Cardiac muscle cell (in vitro differentiated cells and primary cell): ENCODE measurements around the gene ATP6V0D1. TPM values are rescaled to one million over a fixed set of nuclear protein-coding genes. Genes with fewer than 3 reads are reported as not detected.

ENCODE experiments used
- DNase-seq, 2 donors: peaks; one replicate each; pipeline versions ENCODE4 v3.0.0 to v3.0.0-alpha.2; 2010 to 2017; ENCODE audit warnings: low read depth in 1 of 2, low spot score in 1 of 2
- H3K27ac ChIP-seq: fragments of 200-600 bp; sonication (generic); 2 replicates; pipeline ENCODE4 v1.5.1; 2016
- H3K27me3 ChIP-seq: fragments of 200-600 bp; sonication (generic); 2 replicates; pipeline ENCODE4 v1.6.0; 2016; ENCODE audit warnings: control low read depth
- H3K36me3 ChIP-seq: fragments of 200-600 bp; sonication (generic); 2 replicates; pipeline ENCODE4 v1.5.1; 2016; ENCODE audit warnings: control low read depth
- H3K4me1 ChIP-seq: fragments of 200-600 bp; sonication (generic); 2 replicates; pipeline ENCODE4 v1.8.1; 2017; ENCODE audit warnings: low read depth, mild to moderate bottlenecking, mixed run types
- H3K4me3 ChIP-seq: fragments of 200-600 bp; sonication (generic); 2 replicates; pipeline ENCODE4 v1.5.1; 2016; ENCODE audit warnings: mild to moderate bottlenecking
- H3K9me3 ChIP-seq: fragments of 200-600 bp; sonication (generic); 2 replicates; pipeline ENCODE4 v1.5.1; 2017; ENCODE audit warnings: low read depth, mild to moderate bottlenecking, control low read depth
- polyA plus RNA-seq: library from polyadenylated mRNA; unstranded; fragments of >200 nt; fragmentation: Nextera tagmentation; extraction: Ambion mirVana; gene quantifications from 2 replicates; pipeline ENCODE4 v1.2.1, GENCODE V29; 2016
- total RNA-seq: library from RNA; depleted of rRNA; stranded (reverse); fragments of >200 nt; gene quantifications from 2 replicates; pipeline ENCODE4 v1.2.3, GENCODE V29; 2016
- TF ChIP-seq, protein P1 (sequence below): IDR thresholded peaks from 2 replicates; pipeline ENCODE4 v1.5.1; 2012; ENCODE audit warnings: low read depth, mild to moderate bottlenecking, low read length

ATP6V0D1 gene
- total and polyA plus RNA-seq, 2 experiments from 2014 or later = 74.5 to 203 TPM

GRCh38 chr16:67423611-67424260 is 57.2 kb downstream of the ATP6V0D1 start:
- H3K4me3 ChIP-seq = no peak overlapping the region

DNA sequence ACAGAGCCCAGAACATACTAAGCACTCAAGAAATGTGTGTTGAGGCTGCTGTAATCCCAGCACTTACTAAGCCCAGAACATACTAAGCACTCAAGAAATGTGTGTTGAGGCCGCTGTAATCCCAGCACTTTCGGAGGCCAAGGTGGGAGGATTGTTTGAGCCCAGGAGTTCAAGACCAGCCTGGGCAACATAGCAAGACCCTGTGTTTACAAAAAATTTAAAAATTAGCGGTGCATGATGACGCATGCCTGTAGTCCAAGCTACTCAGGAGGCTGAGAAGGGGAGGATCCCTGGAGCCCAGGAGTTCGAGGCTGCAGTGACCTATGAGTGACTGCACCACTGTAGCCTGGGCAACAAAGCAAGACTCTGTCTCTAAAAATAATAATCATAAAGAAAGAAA is 57.9 kb downstream of the ATP6V0D1 start:
- H3K9me3 ChIP-seq = no peaks in the 10 kb centered on the region
- TF ChIP-seq, protein P1, sequence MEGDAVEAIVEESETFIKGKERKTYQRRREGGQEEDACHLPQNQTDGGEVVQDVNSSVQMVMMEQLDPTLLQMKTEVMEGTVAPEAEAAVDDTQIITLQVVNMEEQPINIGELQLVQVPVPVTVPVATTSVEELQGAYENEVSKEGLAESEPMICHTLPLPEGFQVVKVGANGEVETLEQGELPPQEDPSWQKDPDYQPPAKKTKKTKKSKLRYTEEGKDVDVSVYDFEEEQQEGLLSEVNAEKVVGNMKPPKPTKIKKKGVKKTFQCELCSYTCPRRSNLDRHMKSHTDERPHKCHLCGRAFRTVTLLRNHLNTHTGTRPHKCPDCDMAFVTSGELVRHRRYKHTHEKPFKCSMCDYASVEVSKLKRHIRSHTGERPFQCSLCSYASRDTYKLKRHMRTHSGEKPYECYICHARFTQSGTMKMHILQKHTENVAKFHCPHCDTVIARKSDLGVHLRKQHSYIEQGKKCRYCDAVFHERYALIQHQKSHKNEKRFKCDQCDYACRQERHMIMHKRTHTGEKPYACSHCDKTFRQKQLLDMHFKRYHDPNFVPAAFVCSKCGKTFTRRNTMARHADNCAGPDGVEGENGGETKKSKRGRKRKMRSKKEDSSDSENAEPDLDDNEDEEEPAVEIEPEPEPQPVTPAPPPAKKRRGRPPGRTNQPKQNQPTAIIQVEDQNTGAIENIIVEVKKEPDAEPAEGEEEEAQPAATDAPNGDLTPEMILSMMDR = no peak

More at GRCh38 chr16:67423611-67424260, 57.2 kb downstream of the ATP6V0D1 start:
- Histone ChIP-seq H3K4me1 (peaks cover 12% of the 10 kb centered on the region), H3K36me3 (no peaks in the 10 kb centered on the region), H3K9me3 (no peaks in the 10 kb centered on the region), H3K27ac (no peak overlapping the region), H3K27me3 (peaks cover 5% of the 10 kb centered on the region)
- DNase-seq = no peak
- TF ChIP-seq, protein P1 = no peak

GRCh38 chr16:67421030-67421429 is 59.9 kb downstream of the ATP6V0D1 start:
- H3K4me1 ChIP-seq = peaks cover 12% of the 10 kb centered on the region
- no peaks in the 10 kb centered on the region for H3K9me3 ChIP-seq
- H3K4me3 ChIP-seq = no peak overlapping the region
- TF ChIP-seq, protein P1 = no peak
- no peaks in the 10 kb centered on the region for H3K36me3 ChIP-seq
- no peaks in the 10 kb centered on the region for H3K27me3 ChIP-seq
- DNase-seq = no peak
- no peak overlapping the region for H3K27ac ChIP-seq

More for the DNA sequence above, 57.9 kb downstream of the ATP6V0D1 start:
- Histone ChIP-seq H3K4me3 (no peak overlapping the region), H3K27me3 (no peaks in the 10 kb centered on the region), H3K27ac (no peak overlapping the region), H3K36me3 (no peaks in the 10 kb centered on the region), H3K4me1 (peaks cover 12% of the 10 kb centered on the region)
- DNase-seq = no peak

DNA sequence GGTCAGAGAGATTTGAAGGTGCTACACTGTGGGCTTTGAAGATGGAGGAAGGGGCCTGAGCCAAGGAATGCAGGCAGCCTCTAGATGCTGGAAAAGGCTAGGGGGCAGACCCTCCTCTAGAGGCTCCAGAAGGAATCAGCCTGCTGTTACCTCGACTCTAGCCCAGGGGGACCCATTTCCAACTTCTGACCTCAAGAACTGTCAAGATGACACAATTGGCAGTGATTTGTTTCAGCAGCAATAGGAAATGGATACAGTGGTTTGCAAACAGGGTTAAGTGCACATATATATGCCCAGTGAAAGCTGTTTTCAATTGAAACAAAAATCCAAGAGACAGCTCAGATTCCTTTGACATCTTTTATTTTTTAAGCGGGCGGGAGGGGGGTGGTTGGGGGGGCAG is 61.0 kb downstream of the ATP6V0D1 start:
- TF ChIP-seq, protein P1 = no peak
- DNase-seq = no peak
- Histone ChIP-seq H3K4me3 (no peak overlapping the region), H3K36me3 (no peaks in the 10 kb centered on the region), H3K27ac (no peak overlapping the region), H3K4me1 (peaks cover 12% of the 10 kb centered on the region), H3K27me3 (no peaks in the 10 kb centered on the region), H3K9me3 (no peaks in the 10 kb centered on the region)

GRCh38 chr16:67419502-67419901 is 61.5 kb downstream of the ATP6V0D1 start:
- TF ChIP-seq, protein P1 = no peak
- H3K27me3 ChIP-seq = no peaks in the 10 kb centered on the region
- H3K4me1 ChIP-seq = peaks cover 12% of the 10 kb centered on the region
- no peaks in the 10 kb centered on the region for H3K9me3 ChIP-seq
- no peak for DNase-seq
- H3K27ac ChIP-seq = no peak overlapping the region
- H3K4me3 ChIP-seq = no peak overlapping the region
- H3K36me3 ChIP-seq = no peaks in the 10 kb centered on the region
